ENCODE data around the gene ANKFY1.
A peak's percentile ranks its signal among the peaks of the same experiment; 100 is the strongest.
"Not testable (repeated sequence)": the region's sequence is repeated elsewhere in the genome, so short reads cannot be mapped to it uniquely, and the experiment has no call there.

The ANKFY1 gene

DNA sequence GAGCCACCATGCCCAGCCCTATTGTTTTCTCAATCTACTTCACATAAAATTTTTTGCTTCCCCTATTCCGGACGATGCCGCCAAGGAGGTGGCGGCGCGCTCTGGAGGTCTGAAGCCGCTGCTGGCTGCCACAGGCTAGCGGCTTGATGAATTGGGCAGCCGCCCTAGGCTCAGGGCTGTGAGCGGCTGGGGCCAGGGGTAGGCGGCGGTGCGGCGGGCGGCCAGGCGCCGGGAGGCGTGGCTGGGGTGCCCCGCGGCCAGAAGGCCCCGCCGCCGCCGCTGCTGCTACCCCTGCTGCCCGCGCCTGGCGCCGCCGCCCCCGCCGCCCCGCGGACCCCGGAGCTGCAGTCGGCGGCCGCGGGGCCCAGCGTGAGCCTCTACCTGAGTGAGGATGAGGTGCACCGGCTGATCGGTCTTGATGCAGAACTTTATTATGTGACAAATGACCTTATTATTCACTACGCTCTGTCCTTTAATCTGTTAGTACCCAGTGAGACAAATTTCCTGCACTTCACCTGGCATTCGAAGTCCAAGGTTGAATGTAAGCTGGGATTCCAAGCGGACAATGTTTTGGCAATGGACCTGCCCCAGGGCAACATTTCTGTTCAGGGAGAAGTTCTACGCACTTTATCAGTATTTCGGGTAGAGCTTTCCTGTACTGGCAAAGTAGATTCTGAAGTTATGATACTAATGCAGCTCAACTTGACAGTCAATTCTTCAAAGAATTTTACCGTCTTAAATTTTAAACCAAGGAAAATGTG, 41.7 kb downstream of the ANKFY1 start:
- FAIRE-seq (no peak), DNase-seq (ENCODE audit: extremely low spot score, insufficient read length, low read depth) (no peak)

DNA sequence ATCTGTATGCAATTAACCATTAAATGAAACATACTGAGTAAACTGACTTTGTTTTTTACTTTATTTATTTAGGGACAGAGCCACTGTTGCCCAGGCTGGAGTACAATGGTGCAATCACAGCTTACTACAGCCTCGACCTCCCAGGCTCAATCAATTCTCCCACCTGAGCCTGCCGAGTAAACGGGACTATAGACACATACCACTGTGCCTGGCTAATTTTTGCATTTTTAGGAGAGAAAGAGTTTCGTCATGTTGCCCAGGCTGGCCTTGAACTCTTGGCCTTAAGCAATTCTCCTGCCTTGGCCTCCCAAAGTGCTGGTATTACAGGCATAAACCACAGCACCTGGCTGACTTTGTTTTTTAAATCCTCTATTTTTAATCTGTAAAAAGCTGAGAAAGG, 42.6 kb downstream of the ANKFY1 start:
- DNase-seq (ENCODE audit: extremely low spot score, insufficient read length, low read depth) (no peak), FAIRE-seq (no peak)

- FAIRE-seq = no peak
- DNase-seq (ENCODE audit: extremely low spot score, insufficient read length, low read depth) = no peak
Measured at GRCh38 chr17:4220655-4221054, 43.1 kb downstream of the ANKFY1 start.

- FAIRE-seq = no peak
Measured at GRCh38 chr17:4219241-4219640, 44.5 kb downstream of the ANKFY1 start.

DNA sequence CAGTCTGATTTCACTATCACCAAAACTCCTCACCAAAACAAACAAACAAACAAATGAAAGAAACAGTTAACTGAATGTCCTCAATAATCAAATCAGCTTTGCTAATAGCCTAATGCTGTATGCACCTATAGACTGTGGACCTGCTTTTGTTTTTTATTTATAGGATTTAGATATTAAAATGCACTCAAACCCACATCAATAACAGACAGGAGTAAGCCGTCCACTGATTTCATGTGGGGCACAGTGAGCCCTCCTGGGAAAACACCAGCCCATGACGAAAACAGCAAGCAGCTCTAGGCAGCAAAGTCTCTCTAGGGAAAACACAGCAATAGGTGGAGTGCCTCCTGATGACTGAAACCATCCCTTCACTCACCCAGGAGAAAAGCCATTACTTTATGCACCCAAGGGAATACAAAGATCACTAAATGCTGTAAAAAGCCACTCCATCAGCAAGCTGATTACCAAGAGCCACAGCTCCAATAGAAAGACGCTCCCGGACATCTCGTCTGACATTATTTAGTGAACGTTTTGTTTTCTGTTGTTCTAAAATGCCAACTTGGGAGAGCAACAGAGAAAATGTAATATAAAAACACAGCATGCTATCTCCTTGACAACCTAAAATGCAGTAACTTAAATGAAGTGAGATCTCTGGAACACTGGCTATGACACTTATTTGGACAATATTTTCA, 47.8 kb downstream of the ANKFY1 start:
- DNase-seq (ENCODE audit: extremely low spot score, insufficient read length, low read depth) (no peak), FAIRE-seq (no peak)

More at GRCh38 chr17:4219241-4219640, 44.5 kb downstream of the ANKFY1 start:
- no peak for DNase-seq (ENCODE audit: extremely low spot score, insufficient read length, low read depth)

- DNase-seq (ENCODE audit: extremely low spot score, insufficient read length, low read depth) = no peak
- no peak for FAIRE-seq
Measured at GRCh38 chr17:4214157-4214556, 49.6 kb downstream of the ANKFY1 start.

GRCh38 chr17:4209611-4210010, 54.2 kb downstream of the ANKFY1 start:
- no peak for DNase-seq (ENCODE audit: extremely low spot score, insufficient read length, low read depth)
- no peak for FAIRE-seq

DNA sequence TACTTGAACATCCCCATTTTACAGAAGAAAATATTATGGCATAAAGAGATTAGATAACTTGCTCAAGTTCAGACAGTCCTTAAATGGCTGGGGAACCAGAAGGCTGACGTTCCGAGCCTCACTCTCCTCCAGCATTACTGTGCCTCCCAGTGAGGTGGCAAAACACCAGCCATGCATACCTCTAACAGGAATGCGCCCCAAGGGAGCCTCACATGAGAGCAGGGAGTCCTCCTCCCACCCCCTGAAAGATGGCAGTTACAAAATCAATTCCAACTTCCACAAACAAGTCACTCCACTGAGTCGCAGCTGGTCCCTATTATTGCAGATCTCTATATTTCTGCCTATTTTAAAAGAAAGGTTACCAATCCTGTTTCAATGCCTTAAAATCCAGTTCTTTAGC, 55.5 kb downstream of the ANKFY1 start:
- DNase-seq (ENCODE audit: extremely low spot score, insufficient read length, low read depth) (no peak), FAIRE-seq (no peak)

DNA sequence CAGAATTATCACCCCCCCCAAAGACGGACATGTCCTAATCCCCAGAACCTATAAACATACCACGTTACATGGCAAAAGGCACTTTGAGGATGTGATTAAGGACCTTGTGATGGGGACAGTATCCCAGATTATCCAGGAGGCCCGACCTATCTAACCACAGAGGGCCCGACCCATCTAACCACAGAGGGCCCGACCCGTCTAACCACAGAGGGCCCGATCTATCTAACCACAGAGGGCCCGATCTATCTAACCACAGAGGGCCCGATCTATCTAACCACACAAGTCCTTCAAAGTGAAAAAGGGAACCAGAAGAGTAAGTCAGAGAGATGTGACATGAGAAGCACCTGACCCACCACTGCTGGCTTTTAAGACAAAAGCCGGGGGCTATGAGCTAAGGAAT, 56.8 kb downstream of the ANKFY1 start:
- FAIRE-seq = peak; percentile 62
- no peak for DNase-seq (ENCODE audit: extremely low spot score, insufficient read length, low read depth)

DNA sequence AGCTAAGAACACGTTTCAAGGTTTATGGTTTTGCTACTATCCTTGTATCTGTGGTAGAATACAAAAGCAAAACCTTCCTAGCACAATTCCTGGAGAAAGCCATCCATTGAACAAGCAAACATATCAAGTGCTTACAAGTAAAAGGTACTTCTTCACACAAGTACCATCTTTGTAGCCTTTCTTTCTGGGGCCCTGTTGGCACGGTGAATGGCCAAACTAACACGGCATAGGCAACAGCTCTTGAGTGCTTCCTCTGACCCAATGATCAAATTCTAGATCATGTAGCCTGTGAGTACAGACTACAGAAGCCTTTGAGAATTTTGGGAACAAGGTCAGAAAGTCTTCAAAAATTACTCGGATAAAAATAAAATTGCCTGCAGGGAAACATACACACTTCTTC, 57.9 kb downstream of the ANKFY1 start:
- no peak for FAIRE-seq

GRCh38 chr17:4204710-4205173, 59.0 kb downstream of the ANKFY1 start:
- DNase-seq (ENCODE audit: extremely low spot score, insufficient read length, low read depth) (no peak), FAIRE-seq (no peak)

More for the DNA sequence above, 57.9 kb downstream of the ANKFY1 start:
- DNase-seq (ENCODE audit: extremely low spot score, insufficient read length, low read depth) = no peak

DNA sequence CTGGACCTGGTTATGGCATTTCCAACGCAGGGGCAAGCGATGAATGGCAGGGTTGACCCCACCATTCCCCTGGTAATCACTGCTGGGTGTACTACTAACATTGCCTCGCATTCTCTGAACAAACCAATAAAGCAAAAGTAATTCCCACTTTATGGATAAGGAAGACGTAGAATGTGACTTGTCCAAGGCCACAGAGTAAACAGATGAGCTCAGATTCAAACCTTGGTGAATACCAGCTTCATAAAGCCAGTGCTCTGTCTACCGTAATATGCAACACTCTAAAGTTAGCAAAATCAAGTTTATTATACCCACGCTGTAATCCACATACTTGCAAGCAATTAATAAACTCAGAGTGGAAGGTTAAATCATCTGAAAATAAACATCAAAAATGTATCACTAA, 59.6 kb downstream of the ANKFY1 start:
- no peak for DNase-seq (ENCODE audit: extremely low spot score, insufficient read length, low read depth)
- FAIRE-seq = no peak

- FAIRE-seq (no peak), DNase-seq (ENCODE audit: extremely low spot score, insufficient read length, low read depth) (no peak)
Measured at GRCh38 chr17:4201226-4201625, 62.6 kb downstream of the ANKFY1 start.

DNA sequence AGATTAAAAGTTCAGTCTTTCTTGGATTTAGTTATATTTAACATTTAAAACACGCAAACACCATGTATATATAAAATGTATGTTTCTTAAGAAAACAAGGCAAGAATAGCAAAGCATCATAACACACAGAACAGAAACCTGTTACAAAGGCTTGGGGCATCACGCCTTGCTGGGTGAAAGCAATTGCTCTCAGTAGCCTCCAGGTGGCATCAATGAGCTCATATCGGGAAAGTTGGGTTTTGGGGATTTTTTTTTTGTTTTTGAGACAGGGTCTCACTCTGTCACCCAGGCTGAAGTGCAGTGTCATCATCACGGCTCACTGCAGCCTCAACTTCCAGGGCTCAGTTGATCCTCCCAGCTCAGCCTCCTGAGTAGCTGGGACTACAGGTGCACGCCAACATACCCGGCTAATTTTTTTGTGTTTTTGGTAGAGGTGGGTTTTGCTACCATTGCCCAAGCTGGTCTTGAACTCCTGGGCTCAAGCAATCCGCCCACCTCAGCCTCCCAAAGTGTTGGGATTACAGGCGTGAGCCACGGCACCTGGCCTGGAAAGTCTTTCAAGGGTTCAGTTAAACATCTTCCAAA, 63.9 kb downstream of the ANKFY1 start:
- DNase-seq (ENCODE audit: extremely low spot score, insufficient read length, low read depth) = no peak
- FAIRE-seq = peak; percentile 91

DNA sequence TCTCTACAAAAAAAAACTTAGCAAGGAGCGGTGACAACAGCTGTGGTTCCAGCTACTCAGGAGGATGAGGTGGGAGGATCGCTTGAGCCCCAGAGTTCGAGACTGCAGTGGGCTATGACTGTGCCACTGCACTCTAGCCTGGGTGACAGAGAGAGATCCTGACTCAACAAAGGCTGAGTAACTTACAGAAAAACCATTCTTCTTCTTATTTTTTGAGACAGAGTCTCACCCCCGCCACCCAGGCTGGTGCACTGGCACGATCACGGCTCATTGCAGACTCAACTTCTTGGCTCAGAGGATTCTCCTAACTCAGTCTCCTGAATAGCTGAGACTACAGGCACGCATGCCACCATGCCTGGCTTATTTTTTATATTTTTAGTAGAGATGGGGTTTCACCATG, 64.8 kb downstream of the ANKFY1 start:
- no peak for FAIRE-seq
- no peak for DNase-seq (ENCODE audit: extremely low spot score, insufficient read length, low read depth)

GRCh38 chr17:4195306-4195705, 68.5 kb downstream of the ANKFY1 start:
- no peak for FAIRE-seq
- DNase-seq (ENCODE audit: extremely low spot score, insufficient read length, low read depth) = no peak

GRCh38 chr17:4194796-4195195, 69.0 kb downstream of the ANKFY1 start:
- no peak for DNase-seq (ENCODE audit: extremely low spot score, insufficient read length, low read depth)
- no peak for FAIRE-seq

GRCh38 chr17:4190791-4191190, 73.0 kb downstream of the ANKFY1 start:
- not testable (repeated sequence) for DNase-seq (ENCODE audit: extremely low spot score, insufficient read length, low read depth)

GRCh38 chr17:4189280-4189679, 74.5 kb downstream of the ANKFY1 start:
- FAIRE-seq = no peak
- no peak for DNase-seq (ENCODE audit: extremely low spot score, insufficient read length, low read depth)

More at GRCh38 chr17:4190791-4191190, 73.0 kb downstream of the ANKFY1 start:
- not testable (repeated sequence) for FAIRE-seq

GRCh38 chr17:4188076-4188475, 75.7 kb downstream of the ANKFY1 start:
- DNase-seq (ENCODE audit: extremely low spot score, insufficient read length, low read depth) = no peak

DNA sequence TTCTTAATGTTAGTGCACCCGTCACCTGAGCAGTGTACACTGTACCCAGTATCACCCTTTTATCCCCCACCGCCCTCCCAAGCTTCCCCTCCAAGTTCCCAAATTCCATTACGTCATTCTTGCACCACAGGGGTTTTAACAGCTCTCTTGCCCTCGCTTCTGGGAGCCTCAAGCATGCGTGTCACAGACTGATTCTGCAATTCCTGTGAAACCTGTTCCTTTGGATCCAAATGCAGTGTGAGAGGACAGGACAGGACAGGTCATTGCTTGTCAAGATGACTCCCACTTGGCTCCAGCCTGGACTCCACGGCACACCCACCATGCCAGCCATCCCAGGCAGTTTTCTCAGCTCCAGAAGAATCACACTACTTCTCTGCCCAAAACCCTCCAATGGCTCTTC, 76.7 kb downstream of the ANKFY1 start:
- DNase-seq (ENCODE audit: extremely low spot score, insufficient read length, low read depth) = no peak
- no peak for FAIRE-seq

More at GRCh38 chr17:4188076-4188475, 75.7 kb downstream of the ANKFY1 start:
- FAIRE-seq = no peak

Measured in GM18507 (cell line).